NCI-H2196 treated with DMSO at 0.1 percent for 48 hours (cell line): Measurements from ENCODE around the gene PUS7L.
"Not testable (repeated sequence)": the region's sequence is repeated elsewhere in the genome, so short reads cannot be mapped to it uniquely, and the experiment has no call there.

Source experiments
- DNase-seq: peaks from one replicate; lab custom pipeline; 2025; ENCODE audit not compliant: unreplicated experiment; lab: John Stamatoyannopoulos, UW

PUS7L gene

GRCh38 chr12:43758728-43759563, at the start of gene PUS7L, which contains the start of gene IRAK4:
Gene PUS7L, minus strand, starts transcription at chr12:43758790. Its CDS starts 3,545 bp downstream, at chr12:43755245.
Gene IRAK4, plus strand, starts transcription at chr12:43758951. Its CDS starts 9,161 bp downstream, at chr12:43768112.
- DNase-seq: peak; percentile 84

- DNase-seq: no peak
Measured at GRCh38 chr12:43807386-43807785, 48.8 kb upstream of the PUS7L start.

- DNase-seq: no peak
Measured at GRCh38 chr12:43806737-43807072, 48.1 kb upstream of the PUS7L start.

DNA sequence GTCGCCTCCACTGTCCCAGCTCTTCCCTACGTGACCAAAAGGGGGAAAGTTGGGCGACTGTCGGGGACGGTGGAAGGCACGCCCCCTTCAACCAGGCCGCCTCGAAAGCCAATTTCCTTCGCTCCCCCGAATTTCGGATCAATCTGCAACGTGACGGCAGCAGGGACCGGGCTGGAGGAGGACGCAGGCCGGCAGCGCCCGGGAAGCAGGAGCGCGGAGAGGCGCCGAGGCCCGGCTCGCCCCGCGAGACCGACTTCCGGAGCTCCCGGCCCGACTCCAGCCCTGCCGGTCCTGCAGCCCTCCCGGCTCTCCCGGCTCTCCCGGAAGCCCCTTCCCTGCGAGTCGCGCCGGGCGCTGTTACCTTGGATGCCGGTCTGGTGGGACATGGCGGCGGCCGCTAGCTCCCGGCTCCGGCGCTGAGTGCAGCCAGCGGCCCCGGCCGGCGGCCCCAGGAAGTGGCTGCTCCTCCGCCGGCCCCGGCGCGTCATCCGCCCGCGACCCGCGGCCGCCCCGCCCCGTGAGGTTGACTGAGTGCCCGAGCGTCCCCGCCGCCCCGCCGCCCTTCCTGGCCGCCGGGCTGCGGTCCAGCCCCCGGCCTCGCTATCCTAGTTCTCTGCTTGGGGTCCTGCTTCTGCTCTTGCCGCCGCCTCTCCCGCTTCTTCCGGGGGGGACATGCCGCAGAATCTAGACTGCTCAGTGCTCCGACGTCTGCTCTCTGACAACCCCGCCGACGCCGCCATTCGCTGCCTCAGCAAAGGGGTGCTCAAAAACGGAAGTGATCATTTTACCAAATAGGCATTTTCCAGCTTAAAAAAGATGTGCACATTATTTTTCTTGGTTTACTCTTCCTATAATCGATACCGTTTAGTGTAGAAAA, 47.5 kb upstream of the PUS7L start, which contains the start of gene TWF1:
Gene TWF1 (minus strand): TSS at position 458 of the 877 bp plus-strand sequence. CDS start 72 bp downstream, at position 386.
- DNase-seq: peak; percentile 71

DNA sequence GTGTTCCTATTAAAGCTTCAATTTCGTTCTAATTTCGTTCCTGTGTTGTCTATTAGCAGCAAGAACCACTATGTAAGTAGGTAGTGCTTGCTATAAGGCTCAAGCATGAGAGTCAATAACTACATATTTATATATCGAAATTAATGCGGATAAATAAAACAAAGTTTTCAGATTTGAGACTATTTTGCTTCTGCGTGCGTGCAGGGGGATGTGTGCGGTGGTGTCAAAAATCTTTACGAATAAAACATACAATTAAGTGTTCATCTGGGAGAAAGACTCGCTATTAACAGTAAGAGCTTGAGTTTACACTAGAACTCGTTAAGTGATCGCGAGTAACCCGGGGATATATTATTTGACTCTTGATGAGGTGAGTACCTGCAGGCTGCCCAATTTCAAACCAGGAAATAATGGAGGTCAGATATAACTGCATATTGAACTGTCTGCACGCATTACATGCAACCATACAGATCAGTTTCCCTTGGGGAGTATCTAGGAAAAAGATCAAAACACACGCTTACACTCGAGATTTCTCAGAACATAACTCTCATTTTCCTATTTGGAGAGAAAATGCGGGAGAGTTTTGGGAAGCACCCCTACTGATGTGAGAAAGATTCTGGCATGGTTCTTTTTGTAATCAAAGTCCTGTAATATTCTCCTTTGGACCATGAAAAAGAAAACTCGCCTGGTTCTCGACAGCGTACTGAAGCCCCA, 46.7 kb upstream of the PUS7L start:
- DNase-seq: no peak

GRCh38 chr12:43797561-43798217, 39.1 kb upstream of the PUS7L start:
- no peak for DNase-seq

GRCh38 chr12:43795716-43796280, 37.2 kb upstream of the PUS7L start:
- DNase-seq: peak; percentile 28

GRCh38 chr12:43789941-43790340, 31.4 kb upstream of the PUS7L start:
- DNase-seq: no peak

DNA sequence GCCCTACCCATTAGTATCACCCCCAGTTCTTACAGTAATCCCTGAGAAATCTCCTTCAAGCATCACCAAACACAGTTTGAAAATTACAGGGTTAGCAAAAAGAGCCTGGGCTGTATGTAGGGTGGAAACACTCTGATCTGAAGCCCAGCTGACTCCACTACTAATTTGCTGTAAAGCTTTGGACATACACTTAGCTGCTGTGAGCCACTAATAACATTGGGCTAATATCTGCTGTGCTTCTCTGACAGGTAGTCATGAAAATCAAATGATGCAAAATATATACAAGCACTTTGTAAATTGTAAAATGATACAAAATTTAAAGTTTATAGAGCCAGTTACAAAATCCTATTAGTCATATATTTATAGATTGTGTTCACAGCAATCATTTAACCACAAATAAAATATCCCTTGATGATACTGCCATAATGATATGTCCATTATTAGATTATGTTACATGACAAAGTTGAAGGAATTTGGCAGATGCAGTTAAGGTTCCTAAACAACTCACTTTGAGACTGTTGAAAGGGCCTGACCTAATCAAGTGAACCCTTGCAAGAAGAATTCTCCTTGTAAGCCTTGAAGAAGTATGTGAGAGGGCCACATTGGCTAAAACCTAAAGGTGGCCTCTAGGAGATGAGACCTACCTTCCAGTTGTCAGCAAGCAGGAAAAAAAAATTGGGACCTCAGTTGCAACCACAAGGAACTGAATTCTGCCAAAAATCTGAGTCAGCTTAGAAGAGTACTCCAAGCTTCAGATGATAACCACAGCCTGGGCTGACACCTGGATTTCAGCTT, 28.5 kb upstream of the PUS7L start:
- DNase-seq: no peak

GRCh38 chr12:43776498-43776897, 17.9 kb upstream of the PUS7L start:
- DNase-seq: no peak

- DNase-seq: no peak
Measured at GRCh38 chr12:43766291-43766690, 7.7 kb upstream of the PUS7L start.

GRCh38 chr12:43764528-43764927, 5.9 kb upstream of the PUS7L start:
- no peak for DNase-seq

GRCh38 chr12:43763769-43764168, 5.2 kb upstream of the PUS7L start:
- no peak for DNase-seq

DNA sequence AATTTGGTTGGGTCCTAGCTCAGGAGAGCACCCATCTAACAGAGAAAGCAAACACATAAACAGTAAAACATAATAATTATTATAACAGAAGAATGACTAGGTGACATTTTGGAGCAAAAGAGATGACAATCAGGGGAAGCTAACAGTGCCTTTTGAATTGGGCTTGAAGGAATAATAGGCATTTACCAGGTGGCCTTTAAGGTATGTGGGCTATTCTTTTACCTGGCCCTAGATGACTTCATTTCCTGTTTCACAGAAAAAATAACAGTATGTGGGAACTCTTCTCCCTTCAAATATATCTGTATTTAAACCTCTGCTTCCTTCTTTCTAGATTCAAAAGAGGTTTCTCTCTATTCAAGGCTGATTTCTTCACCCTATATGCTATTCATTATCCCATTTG, 4.0 kb upstream of the PUS7L start:
- no peak for DNase-seq

GRCh38 chr12:43761500-43761899, 2.9 kb upstream of the PUS7L start:
- DNase-seq: no peak

DNA sequence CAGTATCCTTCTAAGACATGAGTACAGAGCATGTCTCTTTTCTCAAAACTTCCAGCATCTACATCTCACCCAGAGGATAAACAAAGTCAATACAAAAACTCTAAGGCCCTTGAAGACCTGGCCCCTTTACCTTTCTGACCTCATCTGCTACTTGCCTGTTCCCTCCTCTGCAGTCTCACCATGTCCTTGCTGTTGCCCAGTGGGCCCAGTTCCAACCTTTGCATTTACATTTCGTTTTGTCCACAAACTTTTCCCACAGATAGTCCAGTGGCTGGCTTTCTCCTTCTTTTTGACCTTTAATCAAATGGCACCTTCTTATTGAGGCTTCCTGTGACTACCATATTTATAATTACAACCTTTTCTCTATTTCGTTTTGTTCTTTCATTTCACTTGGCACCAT, 1.8 kb upstream of the PUS7L start:
- DNase-seq: no peak

GRCh38 chr12:43758247-43758727, 303 bp downstream of the PUS7L start:
- DNase-seq: peak; percentile 33

DNA sequence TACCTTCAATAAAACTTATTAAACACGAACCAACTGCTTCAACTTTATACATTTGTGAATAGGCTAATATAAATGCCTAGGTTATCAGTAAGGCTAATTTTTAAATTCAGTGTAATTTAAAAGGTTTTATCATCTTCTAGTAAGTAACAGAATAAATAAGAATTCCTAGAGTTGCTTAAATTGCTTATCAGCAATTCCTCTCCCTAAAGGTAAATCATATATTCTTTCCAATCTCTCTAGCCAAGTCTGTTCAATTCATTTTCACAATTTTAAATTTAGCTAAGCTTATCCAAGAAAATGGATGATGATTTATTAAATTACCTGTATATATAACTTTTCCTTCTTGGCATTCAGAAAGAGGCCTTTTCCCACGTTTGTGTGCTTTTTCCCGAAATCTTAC, 4.6 kb downstream of the PUS7L start:
- no peak for DNase-seq

DNA sequence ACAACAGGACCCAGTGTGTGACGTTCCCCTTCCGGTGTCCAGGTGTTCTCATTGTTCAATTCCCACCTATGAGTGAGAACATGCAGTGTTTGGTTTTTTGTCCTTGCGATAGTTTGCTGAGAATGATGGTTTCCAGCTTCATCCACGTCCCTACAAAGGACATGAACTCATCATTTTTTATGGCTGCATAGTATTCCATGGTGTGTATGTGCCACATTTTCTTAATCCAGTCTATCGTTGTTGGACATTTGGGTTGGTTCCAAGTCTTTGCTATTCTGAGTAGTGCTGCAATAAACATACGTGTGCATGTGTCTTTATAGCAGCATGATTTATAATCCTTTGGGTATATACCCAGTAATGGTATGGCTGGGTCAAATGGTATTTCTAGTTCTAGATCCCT, 7.2 kb downstream of the PUS7L start:
- DNase-seq: not testable (repeated sequence)
